Activated B cell treated with CpG ODN at 0.5 μM for 24 hours (primary cell): ENCODE data around the gene LCE3B. TPM values are rescaled to one million over a fixed set of nuclear protein-coding genes. Genes with fewer than 3 reads are reported as not detected.

ENCODE experiments used
- ATAC-seq: fragments of 200-7000 bp; cut with Tn5 transposase; one replicate; pipeline ENCODE4 v1.10.0; 2021; ENCODE audit warnings: low read depth, mild to moderate bottlenecking, moderate library complexity
- CTCF ChIA-PET: fragments of 350-600 bp; sonication (Branson Sonifier 250); formaldehyde crosslinking; loops from one replicate; lab custom pipeline; 2021; ENCODE audit warnings: antibody characterized with exemption; lab: Charles Lee
- POLR2A ChIA-PET: fragments of 350-600 bp; sonication (Branson Sonifier 250); formaldehyde crosslinking; loops from one replicate; lab custom pipeline; 2021; ENCODE audit warnings: antibody characterized with exemption; lab: Charles Lee
- DNase-seq: peaks from one replicate; pipeline ENCODE4 v3.0.0; 2022
- H3K27ac Mint-ChIP-seq: one replicate; pipeline ENCODE4 v1.8.0; 2020; ENCODE audit warnings: mixed read lengths
- H3K27me3 Mint-ChIP-seq: one replicate; pipeline ENCODE4 v1.8.0; 2021; ENCODE audit warnings: mixed read lengths
- H3K36me3 Mint-ChIP-seq: one replicate; pipeline ENCODE4 v1.8.0; 2021; ENCODE audit warnings: low read depth, mixed read lengths
- H3K4me1 Mint-ChIP-seq: one replicate; pipeline ENCODE4 v1.8.0; 2021; ENCODE audit warnings: mixed read lengths
- H3K4me3 Mint-ChIP-seq: one replicate; pipeline ENCODE4 v1.8.0; 2020; ENCODE audit warnings: mild to moderate bottlenecking, mixed read lengths
- H3K9me3 Mint-ChIP-seq: one replicate; pipeline ENCODE4 v1.8.0; 2020; ENCODE audit warnings: mixed read lengths
- intact Hi-C: fragments of 100-400 bp; cut with micrococcal nuclease; formaldehyde crosslinking; loops from one replicate; pipeline ENCODE4 v1.15.1; 2024
- total RNA-seq: library from RNA; stranded (reverse); gene quantifications from 2 replicates; pipeline ENCODE4 v1.2.3, GENCODE V29; 2022
- TF ChIP-seq, protein P1 (sequence below): fragments of 200-600 bp; IDR thresholded peaks from one replicate; pipeline ENCODE4 v1.8.0; 2022; ENCODE audit warnings: antibody characterized with exemption, mild to moderate bottlenecking

LCE3B gene
- total RNA-seq, 1 donor from 2014 or later: not detected

DNA sequence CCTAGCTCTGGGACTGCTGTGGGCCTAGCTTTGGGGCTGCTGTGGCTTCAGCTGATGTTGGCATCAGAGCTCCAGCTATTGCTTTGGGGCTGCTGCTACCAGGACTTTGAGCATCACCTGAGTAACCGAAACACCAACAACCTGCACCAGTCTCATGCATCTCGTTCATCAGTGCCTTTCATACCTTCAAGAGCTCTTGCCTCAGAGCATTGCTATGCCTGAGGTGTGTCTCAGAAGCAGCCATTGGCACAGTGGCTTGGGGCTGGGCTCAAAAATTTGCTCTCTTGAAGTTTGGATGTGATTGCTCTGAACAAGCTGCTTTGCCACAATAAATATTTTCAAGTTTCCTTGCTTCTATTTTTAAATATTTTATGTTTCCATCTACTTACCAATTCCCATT, 42.8 kb downstream of the LCE3B start:
- TF ChIP-seq, protein P1, sequence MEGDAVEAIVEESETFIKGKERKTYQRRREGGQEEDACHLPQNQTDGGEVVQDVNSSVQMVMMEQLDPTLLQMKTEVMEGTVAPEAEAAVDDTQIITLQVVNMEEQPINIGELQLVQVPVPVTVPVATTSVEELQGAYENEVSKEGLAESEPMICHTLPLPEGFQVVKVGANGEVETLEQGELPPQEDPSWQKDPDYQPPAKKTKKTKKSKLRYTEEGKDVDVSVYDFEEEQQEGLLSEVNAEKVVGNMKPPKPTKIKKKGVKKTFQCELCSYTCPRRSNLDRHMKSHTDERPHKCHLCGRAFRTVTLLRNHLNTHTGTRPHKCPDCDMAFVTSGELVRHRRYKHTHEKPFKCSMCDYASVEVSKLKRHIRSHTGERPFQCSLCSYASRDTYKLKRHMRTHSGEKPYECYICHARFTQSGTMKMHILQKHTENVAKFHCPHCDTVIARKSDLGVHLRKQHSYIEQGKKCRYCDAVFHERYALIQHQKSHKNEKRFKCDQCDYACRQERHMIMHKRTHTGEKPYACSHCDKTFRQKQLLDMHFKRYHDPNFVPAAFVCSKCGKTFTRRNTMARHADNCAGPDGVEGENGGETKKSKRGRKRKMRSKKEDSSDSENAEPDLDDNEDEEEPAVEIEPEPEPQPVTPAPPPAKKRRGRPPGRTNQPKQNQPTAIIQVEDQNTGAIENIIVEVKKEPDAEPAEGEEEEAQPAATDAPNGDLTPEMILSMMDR: no peak
- no peak overlapping the region for H3K4me3 Mint-ChIP-seq
- DNase-seq (no peak), ATAC-seq (no peak)
- no peaks in the 10 kb centered on the region for H3K36me3 Mint-ChIP-seq
- intact Hi-C loops: loop anchor here (5.0 kb wide), 1 partner anchor 621 kb away; no protein-coding TSS in a partner anchor
- no peaks in the 10 kb centered on the region for H3K4me1 Mint-ChIP-seq
- no peaks in the 10 kb centered on the region for H3K9me3 Mint-ChIP-seq
- H3K27ac Mint-ChIP-seq: no peak overlapping the region
- ChIA-PET POLR2A (no interaction called here), CTCF (no interaction called here)
- peaks cover 11% of the 10 kb centered on the region for H3K27me3 Mint-ChIP-seq

DNA sequence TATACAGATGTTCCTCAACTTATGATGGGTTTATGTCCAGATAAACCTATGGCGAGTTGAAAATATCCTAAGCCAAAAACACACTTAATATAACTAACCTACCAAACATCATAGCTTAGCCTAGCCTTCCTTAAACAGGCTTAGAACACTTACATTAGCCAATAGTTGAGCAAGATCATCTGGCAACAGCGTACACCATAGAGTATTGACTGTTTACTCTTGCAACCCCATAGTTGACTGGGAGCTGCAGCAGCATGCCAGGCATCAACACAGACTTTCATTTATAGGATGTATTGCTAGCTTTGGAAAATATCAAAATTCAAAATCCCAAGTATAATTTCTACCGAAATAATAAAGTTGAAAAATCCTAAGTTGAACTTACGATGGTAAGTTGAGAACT, 44.1 kb downstream of the LCE3B start:
- no peak overlapping the region for H3K4me3 Mint-ChIP-seq
- no peak overlapping the region for H3K27ac Mint-ChIP-seq
- H3K27me3 Mint-ChIP-seq: peaks cover 18% of the 10 kb centered on the region
- no peaks in the 10 kb centered on the region for H3K9me3 Mint-ChIP-seq
- TF ChIP-seq, protein P1: no peak
- H3K4me1 Mint-ChIP-seq: no peaks in the 10 kb centered on the region
- DNase-seq: no peak
- ATAC-seq: no peak
- H3K36me3 Mint-ChIP-seq: no peaks in the 10 kb centered on the region
- intact Hi-C loops: loop anchor here (5.0 kb wide), 1 partner anchor 620 kb away; no protein-coding TSS in a partner anchor
- ChIA-PET POLR2A (no interaction called here), CTCF (no interaction called here)

DNA sequence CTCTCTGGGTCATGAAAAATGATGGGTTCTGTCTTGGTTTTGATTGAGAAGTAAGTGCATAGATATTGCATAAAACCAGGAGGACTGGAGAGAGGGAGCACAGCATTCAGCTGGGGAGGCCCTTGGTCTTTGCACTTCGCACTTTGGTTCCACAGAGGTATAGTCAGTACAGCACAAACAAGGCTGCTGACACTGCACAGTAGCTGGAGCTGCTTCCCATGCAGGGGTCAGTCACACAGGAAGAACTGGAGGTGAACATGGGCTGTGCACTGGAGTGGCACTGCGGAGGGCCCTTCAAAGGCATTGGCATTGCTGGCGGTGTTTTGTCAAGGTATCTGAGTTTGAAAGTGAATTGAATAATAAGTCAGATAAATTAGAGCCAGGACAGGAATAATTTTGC, 45.0 kb downstream of the LCE3B start:
- Mint-ChIP-seq H3K4me3 (no peak overlapping the region), H3K27ac (no peak overlapping the region), H3K4me1 (no peaks in the 10 kb centered on the region), H3K36me3 (no peaks in the 10 kb centered on the region), H3K27me3 (peaks cover 24% of the 10 kb centered on the region), H3K9me3 (no peaks in the 10 kb centered on the region)
- CTCF ChIA-PET: no interaction called here
- ATAC-seq (no peak), DNase-seq (no peak)
- POLR2A ChIA-PET: no interaction called here
- TF ChIP-seq, protein P1: no peak
- intact Hi-C loops: loop anchor here (5.0 kb wide), 1 partner anchor 619 kb away; no protein-coding TSS in a partner anchor

DNA sequence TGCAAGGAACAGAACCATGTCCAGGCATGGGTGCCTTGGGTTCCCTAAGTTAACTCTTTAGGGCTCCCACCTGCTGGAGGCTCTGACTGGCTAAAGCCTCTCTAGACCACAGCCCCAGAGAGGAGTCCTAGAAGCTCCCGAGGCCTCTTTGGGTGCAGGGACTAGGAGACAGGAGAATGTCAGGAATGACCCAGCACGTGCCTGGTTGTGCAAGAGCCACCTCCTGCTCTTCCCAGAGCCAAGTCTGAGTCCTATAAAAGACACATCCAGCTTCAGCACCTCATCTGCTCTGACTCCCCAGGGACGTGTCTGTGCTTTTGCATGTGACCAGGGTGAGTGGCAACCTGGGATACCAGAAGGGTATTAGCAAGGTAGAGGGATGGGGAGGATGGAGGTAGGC, 49.5 kb downstream of the LCE3B start, which contains the start of gene LCE2D:
LCE2D (plus strand) TSS at position 283 of the 400 bp plus-strand sequence. CDS start 726 bp downstream, outside the sequence.
- Mint-ChIP-seq H3K4me1 (no peaks in the 10 kb centered on the region), H3K4me3 (no peak within 1 kb of the TSS), H3K9me3 (no peaks in the 10 kb centered on the region), H3K27ac (no peak within 1 kb of the TSS), H3K36me3 (no peaks in the 10 kb centered on the region), H3K27me3 (peaks cover 22% of the 10 kb centered on the region)
- DNase-seq: no peak
- intact Hi-C loops: no loop called here
- no peak for ATAC-seq
- TF ChIP-seq, protein P1: no peak
- ChIA-PET CTCF (interaction anchor here (1.5 kb wide), 1 partner anchor 9 kb away, joined by 4 read pairs; no protein-coding TSS in a partner anchor), POLR2A (no interaction called here)

Other genes with a start within 250 kb of the LCE3B start
- not detected in 2 replicates for gene CRNN, start 199.5 kb upstream of the LCE3B start, total RNA-seq
- not detected in 2 replicates for gene LCE5A, start 103.0 kb upstream of the LCE3B start, total RNA-seq
- gene CRCT1, start 99.3 kb upstream of the LCE3B start, total RNA-seq: not detected in 2 replicates
- not detected in 2 replicates for gene LCE3E, start 47.0 kb upstream of the LCE3B start, total RNA-seq
- gene LCE3D, start 33.3 kb upstream of the LCE3B start, total RNA-seq: not detected in 2 replicates
- not detected in 2 replicates for gene LCE3C, start 13.6 kb upstream of the LCE3B start, total RNA-seq
- gene LCE3A, start 9.3 kb downstream of the LCE3B start, total RNA-seq: not detected in 2 replicates
- not detected in 2 replicates for gene LCE2D, start 49.6 kb downstream of the LCE3B start, total RNA-seq
- gene LCE2C, start 61.5 kb downstream of the LCE3B start, total RNA-seq: not detected in 2 replicates
- not detected in 2 replicates for gene LCE2B, start 72.3 kb downstream of the LCE3B start, total RNA-seq
- gene LCE2A, start 84.5 kb downstream of the LCE3B start, total RNA-seq: not detected in 2 replicates
- not detected in 2 replicates for gene LCE4A, start 94.3 kb downstream of the LCE3B start, total RNA-seq
- gene KPRP, start 144.2 kb downstream of the LCE3B start, total RNA-seq: not detected in 2 replicates
- gene LCE1F, start 161.3 kb downstream of the LCE3B start, total RNA-seq: not detected in 2 replicates
- not detected in 2 replicates for gene LCE1E, start 172.4 kb downstream of the LCE3B start, total RNA-seq
- not detected in 2 replicates for gene LCE1D, start 182.9 kb downstream of the LCE3B start, total RNA-seq
- not detected in 2 replicates for gene LCE1C, start 192.8 kb downstream of the LCE3B start, total RNA-seq
- gene LCE1B, start 198.2 kb downstream of the LCE3B start, total RNA-seq: not detected in 2 replicates
- not detected in 2 replicates for gene LCE1A, start 213.7 kb downstream of the LCE3B start, total RNA-seq
- gene LCE6A, start 229.0 kb downstream of the LCE3B start, total RNA-seq: not detected in 2 replicates
- not detected in 2 replicates for gene LCE7A, start 246.2 kb downstream of the LCE3B start, total RNA-seq